GM12891 (cell line): ENCODE data around the gene WDR26.
"Not testable (repeated sequence)": the region's sequence is repeated elsewhere in the genome, so short reads cannot be mapped to it uniquely, and the experiment has no call there.

ENCODE experiments used
- DNase-seq: peaks from one replicate; pipeline ENCODE4 v3.0.0; 2011; ENCODE audit warnings: low spot score; ENCODE audit not compliant: insufficient read length
- FAIRE-seq: peaks from 2 replicates; lab custom pipeline; 2011; peaks lifted over from hg19 to GRCh38; lab: Jason Lieb, UNC
- PAX5 ChIP-seq: IDR thresholded peaks from 2 replicates; pipeline ENCODE4 v1.6.1; 2011; ENCODE audit warnings: low read length, moderate library complexity, mild to moderate bottlenecking; ENCODE audit not compliant: insufficient read depth, severe bottlenecking
- POLR2A ChIP-seq: IDR thresholded peaks from 2 replicates; pipeline ENCODE4 v1.6.1; 2011; ENCODE audit warnings: low read depth, low read length, control low read depth
- POLR2AphosphoS5 ChIP-seq: IDR thresholded peaks from 2 replicates; pipeline ENCODE4 v1.6.1; 2011; ENCODE audit warnings: low read depth, low read length, control low read depth
- POU2F2 ChIP-seq: IDR thresholded peaks from 2 replicates; pipeline ENCODE4 v1.6.1; 2011; ENCODE audit warnings: low read depth, mild to moderate bottlenecking, control low read depth, low read length, moderate library complexity
- SPI1 ChIP-seq: IDR thresholded peaks from 2 replicates; pipeline ENCODE4 v1.6.1; 2011; ENCODE audit warnings: low read depth, low read length, control low read depth
- TAF1 ChIP-seq: IDR thresholded peaks from 2 replicates; pipeline ENCODE4 v1.6.1; 2011; ENCODE audit warnings: low read depth, low read length, control low read depth

Gene WDR26

GRCh38 chr1:224433701-224434672, 610 bp downstream of the WDR26 start:
- TF ChIP-seq POLR2AphosphoS5, result no peak
- TF ChIP-seq POLR2A, result no peak
- no peak for TF ChIP-seq PAX5
- TF ChIP-seq POU2F2, result no peak
- TF ChIP-seq SPI1, result no peak
- TF ChIP-seq TAF1, result no peak
- FAIRE-seq, result peak; percentile 5
- no peak for DNase-seq

GRCh38 chr1:224433041-224433691, 1.4 kb downstream of the WDR26 start:
- FAIRE-seq (peak; percentile 13), DNase-seq (no peak)
- 0 out of 2 replicates have a peak, but pooled peaks have one; percentile 7 for TF ChIP-seq POLR2A
- 0 out of 2 replicates have a peak, but pooled peaks have one; percentile 25 for TF ChIP-seq POLR2AphosphoS5
- no peak for TF ChIP-seq TAF1

DNA sequence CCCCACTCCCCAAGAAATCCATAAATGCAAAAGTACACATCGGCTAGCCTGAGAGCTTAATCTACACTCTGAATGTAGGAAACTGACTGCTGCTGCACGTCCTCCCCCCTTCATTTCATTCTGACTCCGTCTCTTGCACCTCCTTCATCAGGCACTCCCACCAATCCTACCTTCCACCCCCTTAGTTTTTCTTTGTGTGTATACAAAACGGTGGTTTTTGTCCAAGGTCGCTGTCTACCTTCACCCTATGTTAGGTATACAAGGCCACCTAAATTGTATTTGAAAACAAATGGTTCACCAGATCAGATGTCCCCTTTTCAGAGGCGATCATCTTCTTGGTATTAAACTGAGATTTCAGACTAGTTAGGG, 1.9 kb downstream of the WDR26 start:
- DNase-seq (no peak), FAIRE-seq (no peak)
- TF ChIP-seq POLR2AphosphoS5 (no peak), PAX5 (no peak), POLR2A (peak; percentile 61; the same call in 1 of the 2 replicates), SPI1 (no peak)

- no peak for TF ChIP-seq TAF1
- no peak for DNase-seq
- no peak for FAIRE-seq
Measured at GRCh38 chr1:224432146-224432545, 2.5 kb downstream of the WDR26 start.

- TF ChIP-seq POLR2A, result no peak
- TF ChIP-seq POLR2AphosphoS5, result 0 out of 2 replicates have a peak, but pooled peaks have one; percentile 17
- no peak for TF ChIP-seq PAX5
- FAIRE-seq (no peak), DNase-seq (no peak)
Measured at GRCh38 chr1:224431726-224432125, 2.9 kb downstream of the WDR26 start.

DNA sequence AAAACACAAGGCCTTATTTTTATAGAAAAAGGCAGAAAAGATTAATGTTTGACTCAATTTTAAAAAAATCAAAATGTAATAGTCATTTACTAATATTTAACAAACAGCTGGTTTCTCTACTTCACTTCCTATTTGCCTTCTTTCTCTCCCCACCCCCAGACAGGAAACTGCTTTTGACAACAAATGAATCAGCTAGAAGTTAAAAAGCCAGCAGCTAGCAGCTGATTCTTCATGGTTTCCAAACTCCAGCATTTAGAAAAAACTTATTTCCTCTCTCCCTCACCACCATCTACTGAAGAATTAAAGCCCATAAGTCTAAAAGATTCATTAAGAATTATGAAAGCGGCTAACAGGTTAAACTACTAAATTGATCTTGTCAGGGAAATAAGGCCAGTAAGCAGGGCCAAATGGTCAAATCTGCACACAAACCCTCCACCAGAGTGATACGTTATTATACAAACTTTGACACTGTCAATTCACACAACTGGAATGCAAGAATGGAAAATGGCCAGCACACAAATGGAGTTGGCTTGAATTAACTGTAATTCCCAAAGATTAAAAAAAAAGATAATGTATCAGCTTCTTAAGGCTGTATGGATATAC, 4.0 kb downstream of the WDR26 start:
- DNase-seq (no peak), FAIRE-seq (no peak)
- no peak for TF ChIP-seq POU2F2
- peak; percentile 36 for TF ChIP-seq SPI1

DNA sequence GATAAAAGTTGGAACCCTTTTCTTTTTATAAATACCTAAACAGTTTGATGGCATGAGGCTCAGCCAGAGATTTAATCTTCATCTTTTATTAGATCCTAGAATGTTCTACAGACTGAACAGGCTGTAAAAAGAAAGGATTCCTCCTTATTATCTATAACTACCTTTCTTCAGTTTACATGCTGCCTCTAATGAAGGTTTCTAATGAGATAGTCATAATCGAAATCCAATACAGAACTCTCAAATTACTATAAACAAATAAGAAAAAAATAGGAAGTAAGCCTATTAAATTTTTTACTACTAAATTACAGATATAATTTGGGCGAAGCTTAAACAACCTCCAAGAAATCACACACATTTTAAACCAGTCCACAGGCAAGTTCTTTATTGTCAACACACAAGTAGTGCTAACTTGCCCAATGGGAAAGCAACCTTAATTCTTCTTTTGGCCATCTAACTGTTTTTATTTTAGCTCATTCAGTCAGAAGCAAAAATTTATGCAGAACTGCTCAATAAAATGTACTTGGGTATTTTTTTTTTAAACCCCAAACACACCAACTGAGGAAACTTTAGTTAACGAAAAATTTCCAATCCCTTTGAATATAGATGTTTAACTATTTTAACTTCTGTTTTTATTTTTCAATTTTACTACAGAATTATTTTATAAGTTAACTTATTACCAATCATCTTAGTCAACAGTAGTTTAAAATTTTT, 4.8 kb downstream of the WDR26 start:
- TF ChIP-seq TAF1 (no peak), PAX5 (no peak), POU2F2 (no peak), POLR2AphosphoS5 (no peak), POLR2A (no peak), SPI1 (no peak)
- no peak for FAIRE-seq
- no peak for DNase-seq

GRCh38 chr1:224428713-224429112, 5.9 kb downstream of the WDR26 start:
- FAIRE-seq, DNase-seq: not testable (repeated sequence)

GRCh38 chr1:224427346-224427745, 7.3 kb downstream of the WDR26 start:
- no peak for TF ChIP-seq SPI1
- TF ChIP-seq POLR2A, result no peak
- TF ChIP-seq POU2F2, result no peak
- no peak for TF ChIP-seq TAF1
- DNase-seq (no peak), FAIRE-seq (no peak)

- DNase-seq, FAIRE-seq: not testable (repeated sequence)
Measured at GRCh38 chr1:224426869-224427268, 7.7 kb downstream of the WDR26 start.
